ENCODE measurements around the gene CSNK1E.
A peak's percentile ranks its signal among the peaks of the same experiment; 100 is the strongest.
"Not testable (repeated sequence)": the region's sequence is repeated elsewhere in the genome, so short reads cannot be mapped to it uniquely, and the experiment has no call there.

The CSNK1E gene

DNA sequence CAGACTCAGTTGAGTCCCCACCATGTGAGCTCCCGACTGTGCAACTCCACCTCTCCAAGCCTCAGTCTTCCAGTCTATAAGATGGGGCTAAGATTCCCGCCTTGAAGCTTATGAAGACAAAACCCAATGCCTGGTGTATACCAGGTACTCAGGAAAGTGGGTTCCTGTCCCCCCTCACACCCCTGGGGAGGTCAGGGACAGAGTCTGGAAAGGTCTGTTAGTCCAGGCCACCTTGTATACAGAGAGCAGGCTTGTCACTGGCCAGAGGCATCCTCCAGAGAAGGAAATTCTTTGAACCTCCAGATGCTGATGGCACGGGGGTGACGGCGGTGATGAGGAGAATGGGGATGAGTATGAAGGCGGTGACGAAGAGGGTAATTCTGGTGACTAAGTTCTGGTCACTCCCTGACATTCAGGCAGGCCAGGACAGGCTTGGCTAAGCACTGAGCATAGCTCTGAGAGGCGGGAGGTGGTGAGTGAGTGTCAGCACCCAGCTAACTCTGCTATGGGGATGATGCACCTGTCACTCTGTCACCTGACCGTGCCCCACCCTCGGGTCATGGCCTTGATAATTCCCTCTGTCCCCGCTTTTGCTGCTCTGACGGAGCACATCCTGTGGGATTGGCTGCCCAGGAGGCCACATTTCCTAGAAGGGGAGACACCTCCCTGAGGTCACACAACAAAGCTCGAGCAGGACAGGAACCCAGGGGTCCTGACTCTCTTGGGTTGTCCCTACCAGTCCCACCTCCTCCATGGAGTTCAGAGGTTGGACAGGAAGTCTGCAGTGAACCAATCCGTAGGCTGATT, 30.9 kb upstream of the CSNK1E start:
- Mint-ChIP-seq H3K9me3 (no peaks in the 10 kb centered on the region), H3K27me3 (peaks cover 8 to 11% of the 10 kb centered on the region in 2 donors), H3K27ac (no peak overlapping the region), H3K4me1 (ENCODE audit: low read depth in 2 of 2) (peaks cover 0 to 4% of the 10 kb centered on the region in 2 donors), H3K4me3 (no peak overlapping the region), H3K36me3 (ENCODE audit: insufficient read depth) (peaks cover 3% of the 10 kb centered on the region)
- ATAC-seq (replicated peaks) (no peak), DNase-seq (no peak)

DNA sequence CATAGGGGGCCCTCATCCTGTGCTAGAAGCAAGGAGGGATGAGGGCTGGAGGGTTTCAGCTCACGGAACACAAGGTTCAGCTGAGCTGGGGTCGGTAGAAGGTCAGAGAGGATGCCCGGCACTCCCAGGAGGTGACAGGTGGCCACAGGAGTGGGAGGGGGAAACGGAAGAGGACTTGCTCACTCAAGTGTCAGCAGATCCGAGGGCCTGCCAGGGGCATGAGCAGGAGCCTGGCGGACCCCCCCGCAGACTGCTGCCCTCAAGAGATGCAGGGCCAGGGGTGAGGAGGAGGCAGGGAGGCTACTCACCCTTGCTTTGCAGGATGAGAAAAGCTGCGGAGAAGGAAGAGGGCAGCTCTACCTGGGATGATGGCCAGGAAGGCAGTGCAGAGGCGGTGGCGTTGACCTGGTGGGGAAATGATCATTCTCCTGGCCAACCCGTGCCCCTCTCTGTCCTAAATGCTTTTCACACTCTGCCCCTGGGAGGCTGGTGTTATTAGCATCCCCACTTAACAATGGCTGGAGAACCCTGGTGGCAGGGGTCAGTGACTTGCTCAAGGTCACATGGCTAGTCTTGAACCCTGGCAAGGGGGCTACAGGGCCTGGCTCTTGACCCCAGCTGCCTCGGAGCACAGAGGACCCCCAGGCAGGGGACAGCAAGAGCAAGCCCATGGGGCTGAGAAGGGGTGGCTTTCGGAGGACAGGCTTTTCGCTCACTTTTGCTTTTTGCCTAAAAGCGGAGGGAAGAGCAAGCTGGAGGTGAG, 30.1 kb upstream of the CSNK1E start:
- peaks cover 0 to 4% of the 10 kb centered on the region in 2 donors for H3K4me1 Mint-ChIP-seq (ENCODE audit: low read depth in 2 of 2)
- H3K27ac Mint-ChIP-seq, result peak overlapping the region in 1 of 2 donors; percentile 48
- DNase-seq, result no peak
- H3K27me3 Mint-ChIP-seq, result peaks cover 8 to 11% of the 10 kb centered on the region in 2 donors
- H3K36me3 Mint-ChIP-seq (ENCODE audit: insufficient read depth), result peaks cover 3% of the 10 kb centered on the region
- no peak overlapping the region for H3K4me3 Mint-ChIP-seq
- no peaks in the 10 kb centered on the region for H3K9me3 Mint-ChIP-seq
- no peak for ATAC-seq (replicated peaks)

DNA sequence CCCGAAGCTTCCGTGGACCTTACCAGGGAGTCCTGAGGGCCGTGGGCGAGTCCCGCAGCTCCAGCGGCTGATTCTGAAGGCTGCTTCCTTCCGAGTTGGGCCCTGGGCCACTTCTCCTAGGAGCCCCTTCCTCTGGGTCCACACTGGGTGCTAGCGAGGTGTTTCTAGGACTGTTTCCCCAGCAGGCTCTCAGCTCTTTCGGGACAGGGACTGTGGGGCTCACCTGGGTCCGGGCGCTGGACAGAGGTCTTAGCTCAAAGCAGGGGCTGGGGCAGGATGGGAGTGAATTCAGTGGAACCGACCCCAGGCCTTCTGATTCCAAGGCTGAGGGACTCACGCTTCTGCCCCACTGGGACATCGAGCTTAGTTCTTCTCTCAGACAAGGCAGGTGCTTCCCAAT, 29.3 kb upstream of the CSNK1E start:
- Mint-ChIP-seq H3K9me3 (no peaks in the 10 kb centered on the region), H3K27ac (no peak overlapping the region), H3K4me3 (no peak overlapping the region), H3K36me3 (ENCODE audit: insufficient read depth) (peaks cover 3% of the 10 kb centered on the region), H3K27me3 (peaks cover 8 to 11% of the 10 kb centered on the region in 2 donors), H3K4me1 (ENCODE audit: low read depth in 2 of 2) (peaks cover 0 to 4% of the 10 kb centered on the region in 2 donors)
- no peak for ATAC-seq (replicated peaks)
- DNase-seq, result no peak

GRCh38 chr22:38345782-38346181, 28.5 kb upstream of the CSNK1E start:
- Mint-ChIP-seq H3K9me3 (no peaks in the 10 kb centered on the region), H3K27me3 (peaks cover 8 to 11% of the 10 kb centered on the region in 2 donors), H3K4me3 (no peak overlapping the region), H3K27ac (no peak overlapping the region), H3K36me3 (ENCODE audit: insufficient read depth) (peaks cover 3% of the 10 kb centered on the region), H3K4me1 (ENCODE audit: low read depth in 2 of 2) (peaks cover 0 to 4% of the 10 kb centered on the region in 2 donors)
- ATAC-seq (replicated peaks) (no peak), DNase-seq (no peak)

DNA sequence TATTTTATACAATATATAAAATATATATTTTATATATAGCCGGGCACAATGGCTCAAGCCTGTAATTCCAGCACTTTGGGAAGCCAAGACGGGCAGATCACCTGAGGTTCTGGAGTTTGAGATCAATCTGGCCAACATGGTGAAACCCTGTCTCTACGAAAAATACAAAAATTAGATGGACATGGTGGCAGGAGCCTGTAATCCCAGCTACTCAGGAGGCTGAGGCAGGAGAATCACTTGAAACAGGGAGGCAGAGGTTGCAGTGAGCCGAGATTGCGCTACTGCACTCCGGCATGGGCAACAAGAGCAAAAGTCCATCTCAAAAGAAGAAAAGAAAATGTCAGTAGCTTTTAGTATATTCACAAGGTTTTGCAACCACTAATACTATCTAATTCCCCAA, 22.7 kb upstream of the CSNK1E start:
- ATAC-seq (replicated peaks); H3K36me3 Mint-ChIP-seq (ENCODE audit: insufficient read depth): not testable (repeated sequence)

DNA sequence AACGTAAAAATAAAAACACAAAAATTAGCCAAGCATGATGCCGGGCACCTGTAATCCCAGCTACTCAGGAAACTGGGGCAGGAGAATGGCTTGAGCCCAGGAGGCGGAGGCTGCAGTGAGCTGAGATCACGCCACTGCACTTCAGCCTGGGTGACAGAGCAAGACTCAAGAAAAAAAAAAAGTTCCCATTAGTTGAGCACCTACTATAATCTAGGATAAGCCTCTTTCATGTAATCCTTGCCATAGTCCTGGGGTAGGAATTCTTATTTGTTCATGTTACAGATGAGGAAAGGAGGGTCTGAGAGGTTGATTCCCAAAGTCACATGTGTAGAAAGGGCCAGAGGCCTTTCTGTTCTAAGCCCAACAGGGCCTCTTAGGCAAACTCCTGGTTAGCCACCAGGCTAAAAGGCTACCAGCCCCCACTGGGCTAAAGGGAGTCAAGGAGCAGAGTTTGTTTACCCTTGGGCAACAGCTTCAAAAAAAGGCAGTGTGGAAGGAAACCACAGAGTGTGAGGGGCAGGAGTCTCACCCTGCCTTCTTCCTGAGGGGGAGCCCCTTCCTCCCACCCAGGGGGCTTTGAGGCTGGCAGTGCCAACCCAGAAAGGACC, 21.6 kb upstream of the CSNK1E start:
- H3K9me3 Mint-ChIP-seq, result no peaks in the 10 kb centered on the region
- peaks cover 0 to 3% of the 10 kb centered on the region in 2 donors for H3K4me1 Mint-ChIP-seq (ENCODE audit: low read depth in 2 of 2)
- H3K27ac Mint-ChIP-seq, result no peak overlapping the region
- H3K4me3 Mint-ChIP-seq, result no peak overlapping the region
- ATAC-seq (replicated peaks) (no peak), DNase-seq (no peak)
- H3K27me3 Mint-ChIP-seq, result peaks cover 14 to 16% of the 10 kb centered on the region in 2 donors
- H3K36me3 Mint-ChIP-seq (ENCODE audit: insufficient read depth), result no peaks in the 10 kb centered on the region

More for the DNA sequence above, 22.7 kb upstream of the CSNK1E start:
- not testable (repeated sequence) for H3K9me3 Mint-ChIP-seq; H3K4me3 Mint-ChIP-seq; H3K27me3 Mint-ChIP-seq; H3K4me1 Mint-ChIP-seq (ENCODE audit: low read depth in 2 of 2); DNase-seq; H3K27ac Mint-ChIP-seq

GRCh38 chr22:38336699-38337098, 19.5 kb upstream of the CSNK1E start:
- H3K27ac Mint-ChIP-seq, result no peak overlapping the region
- peaks cover 14 to 16% of the 10 kb centered on the region in 2 donors for H3K27me3 Mint-ChIP-seq
- peaks cover 0 to 3% of the 10 kb centered on the region in 2 donors for H3K4me1 Mint-ChIP-seq (ENCODE audit: low read depth in 2 of 2)
- H3K4me3 Mint-ChIP-seq, result peak overlapping the region; percentile 65 to 69
- ATAC-seq (replicated peaks) (no peak), DNase-seq (no peak)
- H3K36me3 Mint-ChIP-seq (ENCODE audit: insufficient read depth), result peaks cover 4% of the 10 kb centered on the region
- H3K9me3 Mint-ChIP-seq, result no peaks in the 10 kb centered on the region

GRCh38 chr22:38335077-38335476, 17.8 kb upstream of the CSNK1E start:
- peak overlapping the region in 1 of 2 donors; percentile 46 for H3K27ac Mint-ChIP-seq
- no peak for DNase-seq
- H3K4me3 Mint-ChIP-seq, result peak overlapping the region; percentile 61 to 67
- no peaks in the 10 kb centered on the region for H3K9me3 Mint-ChIP-seq
- peaks cover 0 to 3% of the 10 kb centered on the region in 2 donors for H3K4me1 Mint-ChIP-seq (ENCODE audit: low read depth in 2 of 2)
- peaks cover 14 to 16% of the 10 kb centered on the region in 2 donors for H3K27me3 Mint-ChIP-seq
- no peak for ATAC-seq (replicated peaks)
- peaks cover 4% of the 10 kb centered on the region for H3K36me3 Mint-ChIP-seq (ENCODE audit: insufficient read depth)

- H3K4me3 Mint-ChIP-seq, result peak overlapping the region; percentile 73 to 81
- H3K27me3 Mint-ChIP-seq, result peaks cover 0 to 10% of the 10 kb centered on the region in 2 donors
- peak overlapping the region; percentile 86 to 88 for H3K27ac Mint-ChIP-seq
Observed at GRCh38 chr22:38327805-38328204, 10.6 kb upstream of the CSNK1E start.

GRCh38 chr22:38327396-38327795, 10.2 kb upstream of the CSNK1E start:
- peak overlapping the region; percentile 73 to 81 for H3K4me3 Mint-ChIP-seq
- peak overlapping the region; percentile 86 to 88 for H3K27ac Mint-ChIP-seq
- peaks cover 9 to 10% of the 10 kb centered on the region in 2 donors for H3K4me1 Mint-ChIP-seq (ENCODE audit: low read depth in 2 of 2)
- H3K36me3 Mint-ChIP-seq (ENCODE audit: insufficient read depth), result peaks cover 3% of the 10 kb centered on the region
- DNase-seq (no peak), ATAC-seq (replicated peaks) (peak; percentile 14)
- peaks cover 0 to 10% of the 10 kb centered on the region in 2 donors for H3K27me3 Mint-ChIP-seq
- H3K9me3 Mint-ChIP-seq, result no peaks in the 10 kb centered on the region

More at GRCh38 chr22:38327805-38328204, 10.6 kb upstream of the CSNK1E start:
- Mint-ChIP-seq H3K9me3 (no peaks in the 10 kb centered on the region), H3K36me3 (ENCODE audit: insufficient read depth) (peaks cover 5% of the 10 kb centered on the region), H3K4me1 (ENCODE audit: low read depth in 2 of 2) (peaks cover 9 to 10% of the 10 kb centered on the region in 2 donors)
- ATAC-seq (replicated peaks) (peak; percentile 95), DNase-seq (no peak)

GRCh38 chr22:38325587-38325986, 8.4 kb upstream of the CSNK1E start:
- ATAC-seq (replicated peaks) (no peak), DNase-seq (no peak)
- Mint-ChIP-seq H3K9me3 (no peaks in the 10 kb centered on the region), H3K4me3 (no peak overlapping the region), H3K27ac (peak overlapping the region in 1 of 2 donors; percentile 53), H3K36me3 (ENCODE audit: insufficient read depth) (peaks cover 3% of the 10 kb centered on the region), H3K4me1 (ENCODE audit: low read depth in 2 of 2) (peaks cover 9 to 10% of the 10 kb centered on the region in 2 donors), H3K27me3 (peaks cover 0 to 10% of the 10 kb centered on the region in 2 donors)

DNA sequence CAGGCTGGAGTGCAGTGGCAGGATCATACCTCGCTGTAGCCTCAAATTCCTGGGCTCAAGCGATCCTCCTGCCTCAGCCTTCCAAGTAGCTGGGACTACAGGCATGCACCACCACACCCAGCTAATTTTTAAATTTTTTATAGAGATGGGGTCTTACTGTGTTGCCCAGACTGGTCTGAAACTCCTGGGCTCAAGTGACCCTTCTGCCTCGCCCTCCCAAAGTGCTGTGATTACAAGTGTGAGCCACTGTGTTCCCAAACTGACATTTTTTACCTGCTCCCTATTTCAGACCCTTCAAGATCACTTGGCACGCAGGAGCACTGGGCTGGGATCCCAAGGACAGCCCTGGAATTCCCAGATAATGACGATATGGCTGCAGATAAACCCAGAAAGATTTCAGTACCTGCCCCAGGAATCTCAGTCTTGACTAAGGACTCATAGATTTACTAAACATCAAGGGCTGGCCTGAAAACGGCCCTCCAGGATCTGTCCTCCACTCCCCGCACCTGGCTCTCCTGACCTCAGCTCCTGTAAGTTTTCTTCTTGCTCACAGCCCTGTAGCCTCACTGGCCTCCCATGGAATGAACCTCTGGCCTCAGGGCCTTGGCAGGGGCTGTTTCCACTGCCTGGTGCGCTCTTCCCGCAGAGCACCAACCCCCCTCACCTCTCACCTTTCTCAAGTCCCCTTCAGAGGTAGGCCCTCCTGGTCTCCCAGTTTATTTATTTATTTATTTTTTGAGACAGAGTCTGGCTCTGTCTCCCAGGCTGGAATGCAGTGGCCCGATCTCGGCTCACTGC, 3.6 kb upstream of the CSNK1E start:
- no peak overlapping the region for H3K4me3 Mint-ChIP-seq
- H3K9me3 Mint-ChIP-seq, result no peaks in the 10 kb centered on the region
- H3K36me3 Mint-ChIP-seq (ENCODE audit: insufficient read depth), result peaks cover 7% of the 10 kb centered on the region
- no peak for ATAC-seq (replicated peaks)
- DNase-seq, result no peak
- peaks cover 4 to 8% of the 10 kb centered on the region in 2 donors for H3K4me1 Mint-ChIP-seq (ENCODE audit: low read depth in 2 of 2)
- peak overlapping the region in 1 of 2 donors; percentile 66 for H3K27ac Mint-ChIP-seq
- no peaks in the 10 kb centered on the region for H3K27me3 Mint-ChIP-seq

Data from effector memory CD8-positive, alpha-beta T cell (primary cell).